Coronary artery (tissue), 2 donors: ENCODE results near the gene DTYMK.

Experiments
- DNase-seq: peaks from one replicate; pipeline ENCODE4 v3.0.0-alpha.2; 2017; ENCODE audit warnings: low spot score
- H3K27ac ChIP-seq, 2 donors: fragments of 200-600 bp; sonication (generic); one replicate each; pipeline ENCODE4 v1.5.1; 2016 to 2019
- H3K4me3 ChIP-seq: fragments of 200-600 bp; sonication (generic); 2 replicates; pipeline ENCODE4 v1.5.1; 2016; ENCODE audit warnings: mild to moderate bottlenecking, moderate library complexity
- TF ChIP-seq, protein P1 (sequence below): fragments of 200-600 bp; sonication (generic); IDR thresholded peaks from one replicate; pipeline ENCODE4 v1.5.1; 2019; ENCODE audit warnings: antibody characterized with exemption

Gene DTYMK

DNA sequence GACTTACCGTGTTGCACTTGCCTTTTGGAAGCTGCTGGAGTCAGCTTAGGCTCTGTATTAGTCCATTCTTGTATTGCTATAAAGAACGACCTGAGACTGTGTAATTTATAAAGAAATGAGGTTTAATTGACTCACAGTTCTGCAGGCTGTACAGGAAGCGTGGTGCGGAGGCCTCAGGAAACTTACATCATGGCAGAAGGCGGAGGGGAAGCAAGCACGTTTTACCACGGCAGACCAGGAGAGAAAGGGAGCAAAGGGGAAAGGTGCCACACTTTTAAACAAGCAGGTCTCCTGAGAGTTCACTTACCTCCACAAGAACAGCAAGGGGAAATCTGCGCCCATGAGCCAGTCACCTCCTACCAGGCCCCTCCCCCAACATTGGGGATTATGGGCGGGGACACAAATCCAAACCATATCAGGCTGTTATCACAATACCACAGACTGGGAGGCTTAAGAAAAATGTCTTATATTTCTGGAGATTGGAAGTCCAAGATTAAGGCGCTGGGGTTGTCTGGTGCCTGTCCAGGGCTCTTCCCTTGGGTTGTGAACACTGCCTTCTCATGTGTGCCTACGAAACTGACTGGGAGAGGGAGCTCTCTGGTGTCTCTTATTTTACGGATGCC lies 44.2 kb upstream of the DTYMK start:
- no peak for DNase-seq
- Histone ChIP-seq H3K27ac (no peak overlapping the region), H3K4me3 (no peak overlapping the region)
- TF ChIP-seq, protein P1, sequence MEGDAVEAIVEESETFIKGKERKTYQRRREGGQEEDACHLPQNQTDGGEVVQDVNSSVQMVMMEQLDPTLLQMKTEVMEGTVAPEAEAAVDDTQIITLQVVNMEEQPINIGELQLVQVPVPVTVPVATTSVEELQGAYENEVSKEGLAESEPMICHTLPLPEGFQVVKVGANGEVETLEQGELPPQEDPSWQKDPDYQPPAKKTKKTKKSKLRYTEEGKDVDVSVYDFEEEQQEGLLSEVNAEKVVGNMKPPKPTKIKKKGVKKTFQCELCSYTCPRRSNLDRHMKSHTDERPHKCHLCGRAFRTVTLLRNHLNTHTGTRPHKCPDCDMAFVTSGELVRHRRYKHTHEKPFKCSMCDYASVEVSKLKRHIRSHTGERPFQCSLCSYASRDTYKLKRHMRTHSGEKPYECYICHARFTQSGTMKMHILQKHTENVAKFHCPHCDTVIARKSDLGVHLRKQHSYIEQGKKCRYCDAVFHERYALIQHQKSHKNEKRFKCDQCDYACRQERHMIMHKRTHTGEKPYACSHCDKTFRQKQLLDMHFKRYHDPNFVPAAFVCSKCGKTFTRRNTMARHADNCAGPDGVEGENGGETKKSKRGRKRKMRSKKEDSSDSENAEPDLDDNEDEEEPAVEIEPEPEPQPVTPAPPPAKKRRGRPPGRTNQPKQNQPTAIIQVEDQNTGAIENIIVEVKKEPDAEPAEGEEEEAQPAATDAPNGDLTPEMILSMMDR, result no peak

- no peak overlapping the region for H3K4me3 ChIP-seq
- TF ChIP-seq, protein P1, result no peak
- DNase-seq, result no peak
- no peak overlapping the region for H3K27ac ChIP-seq
Observed at GRCh38 chr2:241729868-241730267, 43.3 kb upstream of the DTYMK start.

- H3K4me3 ChIP-seq, result no peak overlapping the region
- no peak for DNase-seq
- peak overlapping the region in 1 of 2 donors; percentile 67 for H3K27ac ChIP-seq
- TF ChIP-seq, protein P1, result no peak
Observed at GRCh38 chr2:241728627-241729026, 42.0 kb upstream of the DTYMK start.

DNA sequence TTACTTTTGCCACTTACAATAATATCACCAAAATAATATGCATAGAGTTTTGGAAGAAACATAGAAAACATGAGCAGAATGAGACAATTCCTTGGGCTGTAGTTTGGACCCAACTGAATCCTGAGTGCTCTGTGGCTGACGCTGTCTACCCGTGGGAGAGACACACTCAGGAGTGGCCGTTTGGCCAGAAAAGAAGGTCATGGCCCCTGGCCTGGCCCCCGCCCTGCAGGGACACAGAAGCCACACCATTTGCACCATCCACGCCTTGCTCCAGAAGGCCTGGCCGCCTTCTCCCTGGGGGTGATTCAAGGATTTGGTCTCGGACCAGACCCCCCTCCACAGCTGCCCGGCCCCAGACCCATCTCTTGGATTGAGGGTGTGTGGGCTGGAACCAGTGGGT lies 41.4 kb upstream of the DTYMK start:
- peak overlapping the region in 1 of 2 donors; percentile 67 for H3K27ac ChIP-seq
- no peak for DNase-seq
- TF ChIP-seq, protein P1, result no peak
- H3K4me3 ChIP-seq, result no peak overlapping the region

DNA sequence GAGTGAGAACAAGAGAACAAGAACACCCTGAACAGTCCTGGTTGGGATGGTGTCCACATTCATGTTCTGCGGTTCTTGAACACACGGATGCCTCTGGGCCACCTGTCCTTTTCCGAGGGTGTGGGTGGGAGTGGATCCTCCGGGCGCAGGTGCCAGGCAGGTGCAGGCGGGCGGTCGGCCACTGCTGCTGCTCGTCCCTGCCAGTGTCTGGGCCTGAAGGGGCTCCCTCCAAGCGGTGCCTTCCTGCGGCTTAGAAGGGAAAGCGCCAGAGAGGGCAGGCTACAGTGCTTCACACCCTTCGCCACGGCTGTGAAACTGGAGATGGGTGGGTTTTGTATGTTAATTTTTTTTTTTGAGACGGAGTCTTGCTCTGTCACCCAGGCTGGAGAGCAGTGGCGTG lies 39.8 kb upstream of the DTYMK start:
- Histone ChIP-seq H3K4me3 (no peak overlapping the region), H3K27ac (no peak overlapping the region)
- no peak for DNase-seq
- TF ChIP-seq, protein P1, result no peak

GRCh38 chr2:241724975-241725870 lies 38.6 kb upstream of the DTYMK start:
- DNase-seq, result no peak
- TF ChIP-seq, protein P1, result no peak
- H3K4me3 ChIP-seq, result no peak overlapping the region

More at GRCh38 chr2:241724975-241725870, 38.6 kb upstream of the DTYMK start:
- H3K27ac ChIP-seq, result no peak overlapping the region
